HepG2 (cell line): ENCODE measurements around the gene B3GNT9. TPM values are rescaled to one million over a fixed set of nuclear protein-coding genes. Genes with fewer than 3 reads are reported as not detected.

Source experiments
- ATF5 ChIP-seq: sonication (generic); formaldehyde crosslinking; IDR thresholded peaks from 2 replicates; pipeline ENCODE4 v1.4.0; 2020; ENCODE audit warnings: mild to moderate bottlenecking, low read depth, missing genetic modification reagents
- CC2D1A ChIP-seq: sonication (generic); formaldehyde crosslinking; IDR thresholded peaks from 2 replicates; pipeline ENCODE4 v1.8.1; 2023; ENCODE audit warnings: mild to moderate bottlenecking, missing genetic modification reagents
- FOXA3 ChIP-seq: IDR thresholded peaks from 2 replicates; pipeline ENCODE4 v1.6.1; 2016; ENCODE audit warnings: missing genetic modification reagents, missing compliant biosample characterization
- GATA4 ChIP-seq: sonication (generic); IDR thresholded peaks from 2 replicates; pipeline ENCODE4 v1.6.1; 2016; ENCODE audit warnings: antibody characterized with exemption, low read depth, borderline replicate concordance
- KDM1A ChIP-seq: IDR thresholded peaks from 2 replicates; pipeline ENCODE4 v1.6.1; 2016; ENCODE audit warnings: missing compliant biosample characterization
- NR2F2 ChIP-seq: IDR thresholded peaks from 2 replicates; pipeline ENCODE4 v1.6.1; 2012; ENCODE audit warnings: low read depth, inconsistent platforms, borderline replicate concordance
- SMC3 ChIP-seq: IDR thresholded peaks from 2 replicates; pipeline ENCODE4 v1.6.1; 2011; ENCODE audit warnings: low read length, improper control_type of control experiment
- TBX2 ChIP-seq: sonication (generic); formaldehyde crosslinking; IDR thresholded peaks from 2 replicates; pipeline ENCODE4 v1.5.0; 2020; ENCODE audit warnings: missing genetic modification reagents, mild to moderate bottlenecking, borderline replicate concordance
- ZNF552 ChIP-seq: sonication (generic); formaldehyde crosslinking; IDR thresholded peaks from 2 replicates; pipeline ENCODE4 v1.9.0; 2022; ENCODE audit warnings: missing genetic modification reagents, mild to moderate bottlenecking, borderline replicate concordance
- ZNF598 ChIP-seq: sonication (generic); formaldehyde crosslinking; IDR thresholded peaks from 2 replicates; pipeline ENCODE4 v1.5.1; 2020; ENCODE audit warnings: mild to moderate bottlenecking, missing genetic modification reagents, borderline replicate concordance
- ZSCAN31 ChIP-seq: sonication (generic); formaldehyde crosslinking; IDR thresholded peaks from 2 replicates; pipeline ENCODE4 v1.5.0; 2020; ENCODE audit warnings: low read depth, mild to moderate bottlenecking, missing genetic modification reagents
- ZSCAN9 ChIP-seq: IDR thresholded peaks from 2 replicates; pipeline ENCODE4 v1.6.1; 2016; ENCODE audit warnings: borderline replicate concordance
- polyA plus RNA-seq, 8 experiments: library from polyadenylated mRNA; depleted of rRNA in 3 of 8; stranded (reverse) in 7 of 8; unstranded in 1 of 8; fragments of >200 nt; fragmentation: Illumina TruSeq in 4 of 8; extraction: Trizol in 4 of 8; gene quantifications; 2 replicates each; pipeline versions ENCODE4 v1.2.1 to v1.2.3, GENCODE V29; 2011 to 2016; ENCODE audit warnings: low read depth in 4 of 8, missing spikeins in 1 of 8, mixed read lengths in 1 of 8; ENCODE audit not compliant: insufficient read depth in 1 of 8
- total RNA-seq, 5 experiments: library from RNA; depleted of rRNA; stranded (reverse); fragments of >200 nt; fragmentation: Illumina TruSeq; extraction: Trizol; gene quantifications; 2 replicates each; pipeline ENCODE4 v1.2.3, GENCODE V29; 2016; ENCODE audit warnings: low read depth in 1 of 5
- TF ChIP-seq, protein P1 (sequence below), 2 experiments: IDR thresholded peaks; 2 replicates each; pipeline ENCODE4 v1.6.1; 2011 to 2012; ENCODE audit warnings: low read length in 2 of 2, borderline replicate concordance in 1 of 2, low read depth in 1 of 2, mild to moderate bottlenecking in 1 of 2, moderate library complexity in 1 of 2
- TF ChIP-seq, protein P2 (sequence below): sonication (generic); formaldehyde crosslinking; IDR thresholded peaks from 2 replicates; pipeline ENCODE4 v1.9.0; 2021; ENCODE audit warnings: missing genetic modification reagents, mild to moderate bottlenecking, borderline replicate concordance
- TF ChIP-seq, protein P3 (sequence below): sonication (generic); formaldehyde crosslinking; IDR thresholded peaks from 2 replicates; pipeline ENCODE4 v1.9.0; 2021; ENCODE audit warnings: missing genetic modification reagents, mild to moderate bottlenecking, borderline replicate concordance
- TF ChIP-seq, protein P4 (sequence below): sonication (generic); formaldehyde crosslinking; IDR thresholded peaks from 2 replicates; pipeline ENCODE4 v1.9.0; 2022; ENCODE audit warnings: low read depth, missing genetic modification reagents

The B3GNT9 gene
- total and polyA plus RNA-seq, 2 of the 13 experiments (the other 11 are each of a cell fraction or from before 2014, with no cell fraction given) = 1.5 to 3.1 TPM

- TF ChIP-seq, protein P1, sequence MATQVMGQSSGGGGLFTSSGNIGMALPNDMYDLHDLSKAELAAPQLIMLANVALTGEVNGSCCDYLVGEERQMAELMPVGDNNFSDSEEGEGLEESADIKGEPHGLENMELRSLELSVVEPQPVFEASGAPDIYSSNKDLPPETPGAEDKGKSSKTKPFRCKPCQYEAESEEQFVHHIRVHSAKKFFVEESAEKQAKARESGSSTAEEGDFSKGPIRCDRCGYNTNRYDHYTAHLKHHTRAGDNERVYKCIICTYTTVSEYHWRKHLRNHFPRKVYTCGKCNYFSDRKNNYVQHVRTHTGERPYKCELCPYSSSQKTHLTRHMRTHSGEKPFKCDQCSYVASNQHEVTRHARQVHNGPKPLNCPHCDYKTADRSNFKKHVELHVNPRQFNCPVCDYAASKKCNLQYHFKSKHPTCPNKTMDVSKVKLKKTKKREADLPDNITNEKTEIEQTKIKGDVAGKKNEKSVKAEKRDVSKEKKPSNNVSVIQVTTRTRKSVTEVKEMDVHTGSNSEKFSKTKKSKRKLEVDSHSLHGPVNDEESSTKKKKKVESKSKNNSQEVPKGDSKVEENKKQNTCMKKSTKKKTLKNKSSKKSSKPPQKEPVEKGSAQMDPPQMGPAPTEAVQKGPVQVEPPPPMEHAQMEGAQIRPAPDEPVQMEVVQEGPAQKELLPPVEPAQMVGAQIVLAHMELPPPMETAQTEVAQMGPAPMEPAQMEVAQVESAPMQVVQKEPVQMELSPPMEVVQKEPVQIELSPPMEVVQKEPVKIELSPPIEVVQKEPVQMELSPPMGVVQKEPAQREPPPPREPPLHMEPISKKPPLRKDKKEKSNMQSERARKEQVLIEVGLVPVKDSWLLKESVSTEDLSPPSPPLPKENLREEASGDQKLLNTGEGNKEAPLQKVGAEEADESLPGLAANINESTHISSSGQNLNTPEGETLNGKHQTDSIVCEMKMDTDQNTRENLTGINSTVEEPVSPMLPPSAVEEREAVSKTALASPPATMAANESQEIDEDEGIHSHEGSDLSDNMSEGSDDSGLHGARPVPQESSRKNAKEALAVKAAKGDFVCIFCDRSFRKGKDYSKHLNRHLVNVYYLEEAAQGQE (IDR thresholded peaks at IDR 0.05; ENCODE audit: borderline replicate concordance in 1 of 2, low read depth in 1 of 2, low read length in 2 of 2) = peak in 1 of 2 experiments; percentile 35; a peak in 1 of 4 replicates
- TF ChIP-seq, protein P2, sequence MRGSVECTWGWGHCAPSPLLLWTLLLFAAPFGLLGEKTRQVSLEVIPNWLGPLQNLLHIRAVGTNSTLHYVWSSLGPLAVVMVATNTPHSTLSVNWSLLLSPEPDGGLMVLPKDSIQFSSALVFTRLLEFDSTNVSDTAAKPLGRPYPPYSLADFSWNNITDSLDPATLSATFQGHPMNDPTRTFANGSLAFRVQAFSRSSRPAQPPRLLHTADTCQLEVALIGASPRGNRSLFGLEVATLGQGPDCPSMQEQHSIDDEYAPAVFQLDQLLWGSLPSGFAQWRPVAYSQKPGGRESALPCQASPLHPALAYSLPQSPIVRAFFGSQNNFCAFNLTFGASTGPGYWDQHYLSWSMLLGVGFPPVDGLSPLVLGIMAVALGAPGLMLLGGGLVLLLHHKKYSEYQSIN = no peak
- peak; percentile 30; the same call in 1 of the 2 replicates for TF ChIP-seq ZNF552 (CRISPR knock-in tag)
- TF ChIP-seq TBX2 (CRISPR knock-in tag) = no peak
- TF ChIP-seq KDM1A (CRISPR knock-in tag) = no peak
- TF ChIP-seq ZNF598 (CRISPR knock-in tag) = no peak
- no peak; the same call in 1 of the 2 replicates for TF ChIP-seq ZSCAN31 (CRISPR knock-in tag)
- 0 out of 2 replicates have a peak, but pooled peaks have one; percentile 31 for TF ChIP-seq ZSCAN9
- no peak for TF ChIP-seq ATF5 (CRISPR knock-in tag)
- 0 out of 2 replicates have a peak, but pooled peaks have one; percentile 23 for TF ChIP-seq NR2F2
- peak; percentile 23; the same call in 1 of the 2 replicates for TF ChIP-seq GATA4
- TF ChIP-seq CC2D1A (CRISPR knock-in tag) = no peak
- TF ChIP-seq FOXA3 (CRISPR knock-in tag) = no peak; the same call in 1 of the 2 replicates
- no peak for TF ChIP-seq SMC3
- TF ChIP-seq, protein P3, sequence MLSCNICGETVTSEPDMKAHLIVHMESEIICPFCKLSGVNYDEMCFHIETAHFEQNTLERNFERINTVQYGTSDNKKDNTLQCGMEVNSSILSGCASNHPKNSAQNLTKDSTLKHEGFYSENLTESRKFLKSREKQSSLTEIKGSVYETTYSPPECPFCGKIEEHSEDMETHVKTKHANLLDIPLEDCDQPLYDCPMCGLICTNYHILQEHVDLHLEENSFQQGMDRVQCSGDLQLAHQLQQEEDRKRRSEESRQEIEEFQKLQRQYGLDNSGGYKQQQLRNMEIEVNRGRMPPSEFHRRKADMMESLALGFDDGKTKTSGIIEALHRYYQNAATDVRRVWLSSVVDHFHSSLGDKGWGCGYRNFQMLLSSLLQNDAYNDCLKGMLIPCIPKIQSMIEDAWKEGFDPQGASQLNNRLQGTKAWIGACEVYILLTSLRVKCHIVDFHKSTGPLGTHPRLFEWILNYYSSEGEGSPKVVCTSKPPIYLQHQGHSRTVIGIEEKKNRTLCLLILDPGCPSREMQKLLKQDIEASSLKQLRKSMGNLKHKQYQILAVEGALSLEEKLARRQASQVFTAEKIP = no peak
- TF ChIP-seq, protein P4, sequence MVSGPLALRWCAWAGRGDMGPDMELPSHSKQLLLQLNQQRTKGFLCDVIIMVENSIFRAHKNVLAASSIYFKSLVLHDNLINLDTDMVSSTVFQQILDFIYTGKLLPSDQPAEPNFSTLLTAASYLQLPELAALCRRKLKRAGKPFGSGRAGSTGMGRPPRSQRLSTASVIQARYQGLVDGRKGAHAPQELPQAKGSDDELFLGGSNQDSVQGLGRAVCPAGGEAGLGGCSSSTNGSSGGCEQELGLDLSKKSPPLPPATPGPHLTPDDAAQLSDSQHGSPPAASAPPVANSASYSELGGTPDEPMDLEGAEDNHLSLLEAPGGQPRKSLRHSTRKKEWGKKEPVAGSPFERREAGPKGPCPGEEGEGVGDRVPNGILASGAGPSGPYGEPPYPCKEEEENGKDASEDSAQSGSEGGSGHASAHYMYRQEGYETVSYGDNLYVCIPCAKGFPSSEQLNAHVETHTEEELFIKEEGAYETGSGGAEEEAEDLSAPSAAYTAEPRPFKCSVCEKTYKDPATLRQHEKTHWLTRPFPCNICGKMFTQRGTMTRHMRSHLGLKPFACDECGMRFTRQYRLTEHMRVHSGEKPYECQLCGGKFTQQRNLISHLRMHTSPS (CRISPR knock-in tag) = peak; percentile 81
Observed at GRCh38 chr16:67170168-67170948, 19.6 kb upstream of the B3GNT9 start, which contains the start of gene NOL3 (continued).
